Right lobe of liver (tissue), 4 donors: ENCODE data around the gene CACYBP.

Experiments
- POLR2A ChIP-seq: fragments of 450-650 bp; IDR thresholded peaks from one replicate; pipeline ENCODE4 v1.6.1; 2017; ENCODE audit warnings: antibody characterized with exemption, mild to moderate bottlenecking
- TF ChIP-seq, protein P1 (sequence below), 4 donors: fragments of 200-600 bp in 3 of 4; fragments of 450-650 bp in 1 of 4; IDR thresholded peaks; one replicate each; pipeline versions ENCODE4 v1.5.1 to v1.8.0; 2016 to 2022; ENCODE audit warnings: antibody characterized with exemption in 4 of 4, mild to moderate bottlenecking in 2 of 4
- donor health status: DM: no; HTN: no; CAD: no.
- donor health status: DM: no; HTN: no; CAD: no.
- donor health status: DM: no; HTN: yes; CAD: no.

DNA sequence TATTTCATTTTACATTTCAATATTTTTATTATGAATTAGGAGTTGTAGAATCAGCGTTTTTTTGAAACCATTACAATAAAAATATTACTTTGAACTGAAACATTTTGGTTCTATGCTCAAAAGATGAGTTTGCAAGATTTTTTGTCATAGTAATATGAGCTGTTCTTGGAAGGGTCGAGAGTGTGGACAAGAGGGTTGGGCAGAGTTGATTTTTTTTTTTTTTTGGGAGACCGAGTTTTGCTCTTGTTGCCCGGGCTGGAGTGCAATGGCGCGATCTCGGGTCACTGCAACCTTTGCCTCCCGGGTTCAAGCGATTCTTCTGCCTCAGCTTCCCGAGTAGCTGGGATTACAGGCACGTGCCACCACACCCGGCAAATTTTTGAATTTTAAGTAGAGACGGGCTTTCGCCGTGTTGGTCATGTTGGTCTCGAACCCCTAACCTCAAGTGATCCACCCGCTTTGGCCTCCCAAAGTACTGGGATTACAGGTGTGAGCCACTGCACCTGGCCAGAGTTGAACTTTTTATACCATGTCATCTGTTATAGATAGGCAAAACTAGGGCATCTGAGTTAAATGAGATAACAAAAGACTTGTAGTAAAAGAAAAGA is 3.3 kb downstream of the CACYBP start:
- TF ChIP-seq, protein P1, sequence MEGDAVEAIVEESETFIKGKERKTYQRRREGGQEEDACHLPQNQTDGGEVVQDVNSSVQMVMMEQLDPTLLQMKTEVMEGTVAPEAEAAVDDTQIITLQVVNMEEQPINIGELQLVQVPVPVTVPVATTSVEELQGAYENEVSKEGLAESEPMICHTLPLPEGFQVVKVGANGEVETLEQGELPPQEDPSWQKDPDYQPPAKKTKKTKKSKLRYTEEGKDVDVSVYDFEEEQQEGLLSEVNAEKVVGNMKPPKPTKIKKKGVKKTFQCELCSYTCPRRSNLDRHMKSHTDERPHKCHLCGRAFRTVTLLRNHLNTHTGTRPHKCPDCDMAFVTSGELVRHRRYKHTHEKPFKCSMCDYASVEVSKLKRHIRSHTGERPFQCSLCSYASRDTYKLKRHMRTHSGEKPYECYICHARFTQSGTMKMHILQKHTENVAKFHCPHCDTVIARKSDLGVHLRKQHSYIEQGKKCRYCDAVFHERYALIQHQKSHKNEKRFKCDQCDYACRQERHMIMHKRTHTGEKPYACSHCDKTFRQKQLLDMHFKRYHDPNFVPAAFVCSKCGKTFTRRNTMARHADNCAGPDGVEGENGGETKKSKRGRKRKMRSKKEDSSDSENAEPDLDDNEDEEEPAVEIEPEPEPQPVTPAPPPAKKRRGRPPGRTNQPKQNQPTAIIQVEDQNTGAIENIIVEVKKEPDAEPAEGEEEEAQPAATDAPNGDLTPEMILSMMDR (IDR thresholded peaks at IDR 0.05) = no peak
- no peak for TF ChIP-seq POLR2A
